HCT116 (cell line): ENCODE results near the gene FGF14. TPM values are rescaled to one million over a fixed set of nuclear protein-coding genes. Genes with fewer than 3 reads are reported as not detected.

ENCODE experiments used
- ATAC-seq: fragments of 200-7000 bp; cut with Tn5 transposase; 2 replicates; pipeline ENCODE4 v1.9.1; 2020; ENCODE audit warnings: mild to moderate bottlenecking, moderate library complexity
- BruUV-seq: library from RNA; stranded (reverse); fragments of 400-500 nt; replicated peaks from 2 replicates; lab custom pipeline; 2021; lab: Mats Ljungman, UMichigan
- CTCF ChIA-PET: fragments of 300-600 bp; sonication (Branson Sonifier 250); formaldehyde crosslinking; loops from one replicate; lab custom pipeline; 2021; ENCODE audit warnings: antibody characterized with exemption; lab: Charles Lee
- POLR2A ChIA-PET: fragments of 300-600, 350-600 bp; sonication (Branson Sonifier 250); formaldehyde crosslinking; loops from one replicate; lab custom pipeline; 2021; ENCODE audit warnings: antibody characterized with exemption; lab: Charles Lee
- RAD21 ChIA-PET, 2 experiments: fragments of 300-600 bp; sonication (Branson Sonifier 250); formaldehyde crosslinking; loops; one replicate each; lab custom pipeline; 2023; ENCODE audit warnings: low total read pairs in 2 of 2; ENCODE audit not compliant: uncharacterized antibody in 2 of 2, unreplicated experiment in 2 of 2, low non-redundant PET in 1 of 2; lab: Charles Lee
- DNase-seq: peaks from one replicate; pipeline ENCODE4 v3.0.0-alpha.2; 2010; ENCODE audit warnings: low read depth, low spot score
- H2AFZ ChIP-seq: fragments of 200-600 bp; shearing (Covaris generic), sonication (generic); 2 replicates; pipeline ENCODE4 v1.6.1; 2017; ENCODE audit warnings: low read depth, mixed run types, mixed read lengths, antibody characterized with exemption, low read length; ENCODE audit not compliant: poor library complexity, severe bottlenecking
- H3K27ac ChIP-seq: 2 replicates; pipeline ENCODE4 v1.5.1; 2012; ENCODE audit warnings: low read depth, low read length
- H3K27me3 ChIP-seq: fragments of 200-600 bp; sonication (generic); 2 replicates; pipeline ENCODE4 v1.6.1; 2016; ENCODE audit warnings: mixed run types, low read length, mixed read lengths; ENCODE audit not compliant: insufficient read depth
- H3K36me3 ChIP-seq, 2 experiments: fragments of 200-500 bp in 1 of 2; fragments of 200-600 bp in 1 of 2; sonication (Bioruptor generic) in 1 of 2; sonication (generic) in 1 of 2; 2 replicates each; pipeline versions ENCODE4 v1.5.1 to v1.6.1; 2014 to 2016; ENCODE audit warnings: low read length in 2 of 2, inconsistent platforms in 1 of 2, mixed read lengths in 1 of 2, mixed run types in 1 of 2; ENCODE audit not compliant: insufficient read depth in 2 of 2, control insufficient read depth in 1 of 2
- H3K4me1 ChIP-seq, 2 experiments: fragments of 200-600 bp in 1 of 2; sonication (generic) in 1 of 2; 2 replicates each; pipeline versions ENCODE4 v1.5.1 to v1.6.1; 2012 to 2017; ENCODE audit warnings: low read length in 2 of 2, inconsistent platforms in 1 of 2, mild to moderate bottlenecking in 1 of 2, mixed read lengths in 1 of 2, mixed run types in 1 of 2, moderate library complexity in 1 of 2; ENCODE audit not compliant: insufficient read depth in 2 of 2, control insufficient read depth in 1 of 2
- H3K4me2 ChIP-seq: fragments of 200-600 bp; sonication (generic); 2 replicates; pipeline ENCODE4 v1.6.1; 2017; ENCODE audit warnings: mixed run types, low read length, mixed read lengths
- H3K4me3 ChIP-seq, 2 experiments: fragments of 200-600 bp in 1 of 2; sonication (generic) in 1 of 2; replicated peaks in 1 of 2; 2 replicates each; pipeline ENCODE4 v1.5.1; 2011 to 2016; ENCODE audit warnings: low read length in 2 of 2, control low read depth in 1 of 2, low read depth in 1 of 2, mild to moderate bottlenecking in 1 of 2, mixed read lengths in 1 of 2, mixed run types in 1 of 2
- H3K79me2 ChIP-seq: fragments of 200-600 bp; sonication (generic); 2 replicates; pipeline ENCODE4 v1.6.1; 2017; ENCODE audit warnings: mild to moderate bottlenecking, mixed run types, low read length, moderate library complexity, mixed read lengths; ENCODE audit not compliant: insufficient read depth
- H3K9ac ChIP-seq: fragments of 200-600 bp; sonication (generic); 2 replicates; pipeline ENCODE4 v1.6.1; 2016; ENCODE audit warnings: low read length, mixed read lengths
- H3K9me2 ChIP-seq: fragments of 200-600 bp; sonication (generic), shearing (Covaris generic); 2 replicates; pipeline ENCODE4 v1.6.1; 2017; ENCODE audit warnings: mixed run types, mild to moderate bottlenecking, moderate library complexity; ENCODE audit not compliant: insufficient read depth
- H3K9me3 ChIP-seq, 2 experiments: fragments of 200-500 bp in 1 of 2; fragments of 200-600 bp in 1 of 2; sonication (Bioruptor generic) in 1 of 2; sonication (generic) in 1 of 2; 2 replicates each; pipeline ENCODE4 v1.6.1; 2014 to 2017; ENCODE audit warnings: low read length in 2 of 2, mixed read lengths in 2 of 2, inconsistent platforms in 1 of 2, low read depth in 1 of 2, mild to moderate bottlenecking in 1 of 2, mixed run types in 1 of 2, moderate library complexity in 1 of 2; ENCODE audit not compliant: control insufficient read depth in 1 of 2, insufficient read depth in 1 of 2
- H4K20me1 ChIP-seq: fragments of 200-600 bp; sonication (generic), shearing (Covaris generic); 2 replicates; pipeline ENCODE4 v1.6.1; 2017; ENCODE audit warnings: mixed run types, mild to moderate bottlenecking, moderate library complexity; ENCODE audit not compliant: insufficient read depth
- ATF3 ChIP-seq: IDR thresholded peaks from 2 replicates; pipeline ENCODE4 v1.6.1; 2012
- CBX3 ChIP-seq: IDR thresholded peaks from 2 replicates; pipeline ENCODE4 v1.6.1; 2012; ENCODE audit warnings: low read depth
- JUND ChIP-seq: IDR thresholded peaks from 2 replicates; pipeline ENCODE4 v1.6.1; 2012
- POLR2A ChIP-seq: IDR thresholded peaks from 2 replicates; pipeline ENCODE4 v1.7.0; 2011; ENCODE audit warnings: borderline replicate concordance; ENCODE audit not compliant: insufficient read depth, insufficient read length; ENCODE audit errors: extremely low read depth
- RAD21 ChIP-seq: IDR thresholded peaks from 2 replicates; pipeline ENCODE4 v1.6.1; 2012; ENCODE audit warnings: low read depth, mild to moderate bottlenecking
- SP1 ChIP-seq: IDR thresholded peaks from 2 replicates; pipeline ENCODE4 v1.6.1; 2012; ENCODE audit warnings: low read depth
- TCF7L2 ChIP-seq: IDR thresholded peaks from 2 replicates; pipeline ENCODE4 v1.7.0; 2011; ENCODE audit warnings: borderline replicate concordance, inconsistent platforms; ENCODE audit not compliant: insufficient read depth, insufficient read length; ENCODE audit errors: extremely low read depth
- intact Hi-C: fragments of 100-400 bp; cut with micrococcal nuclease; formaldehyde crosslinking; loops from 2 replicates; pipeline ENCODE4 v1.10.0; 2022
- total RNA-seq: library from RNA; stranded (reverse); gene quantifications from one replicate; pipeline ENCODE4 v1.2.1, GENCODE V29; 2021; ENCODE audit not compliant: unreplicated experiment

The FGF14 gene
- total RNA-seq, 1 experiment from 2014 or later: not detected

GRCh38 chr13:101714195-101714594, 687.7 kb downstream of the FGF14 start:
- Histone ChIP-seq H3K9me2 (no peaks in the 10 kb centered on the region), H4K20me1 (no peaks in the 10 kb centered on the region), H3K27ac (no peak overlapping the region), H3K9me3 (peaks cover 0 to 12% of the 10 kb centered on the region in 2 experiments; a peak in 1 of 4 replicates), H3K36me3 (no peaks in the 10 kb centered on the region), H3K27me3 (no peaks in the 10 kb centered on the region), H3K4me3 (no peak overlapping the region), H3K4me2 (no peak overlapping the region), H3K9ac (no peak overlapping the region), H3K79me2 (no peaks in the 10 kb centered on the region), H2AFZ (no peak overlapping the region), H3K4me1 (no peaks in the 10 kb centered on the region)
- BruUV-seq: no TSS peak
- DNase-seq (no peak), ATAC-seq (no peak)
- RAD21 ChIA-PET: no interaction called here
- POLR2A ChIA-PET: no interaction called here
- CTCF ChIA-PET: no interaction called here
- TF ChIP-seq JUND (no peak), RAD21 (no peak)
- intact Hi-C loops: no loop called here

- DNase-seq (no peak), ATAC-seq (no peak)
- Histone ChIP-seq H3K27ac (no peak overlapping the region), H3K36me3 (no peaks in the 10 kb centered on the region), H3K9me2 (no peaks in the 10 kb centered on the region), H3K27me3 (no peaks in the 10 kb centered on the region), H3K79me2 (no peaks in the 10 kb centered on the region), H3K4me2 (no peak overlapping the region), H4K20me1 (no peaks in the 10 kb centered on the region), H3K9me3 (peaks cover 0 to 7% of the 10 kb centered on the region in 2 experiments; a peak in 1 of 4 replicates), H3K9ac (no peak overlapping the region), H3K4me1 (no peaks in the 10 kb centered on the region), H2AFZ (no peak overlapping the region), H3K4me3 (no peak overlapping the region)
- POLR2A ChIA-PET: no interaction called here
- CTCF ChIA-PET: no interaction called here
- RAD21 ChIA-PET: no interaction called here
- TF ChIP-seq ATF3: no peak
- no peak for TF ChIP-seq SP1
- no peak for TF ChIP-seq CBX3
- no peak for TF ChIP-seq TCF7L2
- TF ChIP-seq POLR2A: no peak
- no peak for TF ChIP-seq JUND
- intact Hi-C loops: no loop called here
- no TSS peak for BruUV-seq
Observed at GRCh38 chr13:101712026-101712348, 689.9 kb downstream of the FGF14 start.
